ENCODE data around the gene SLA2. TPM values are rescaled to one million over a fixed set of nuclear protein-coding genes. Genes with fewer than 3 reads are reported as not detected.

The SLA2 gene
- total RNA-seq, 1 experiment from 2014 or later = 0.51 TPM

DNA sequence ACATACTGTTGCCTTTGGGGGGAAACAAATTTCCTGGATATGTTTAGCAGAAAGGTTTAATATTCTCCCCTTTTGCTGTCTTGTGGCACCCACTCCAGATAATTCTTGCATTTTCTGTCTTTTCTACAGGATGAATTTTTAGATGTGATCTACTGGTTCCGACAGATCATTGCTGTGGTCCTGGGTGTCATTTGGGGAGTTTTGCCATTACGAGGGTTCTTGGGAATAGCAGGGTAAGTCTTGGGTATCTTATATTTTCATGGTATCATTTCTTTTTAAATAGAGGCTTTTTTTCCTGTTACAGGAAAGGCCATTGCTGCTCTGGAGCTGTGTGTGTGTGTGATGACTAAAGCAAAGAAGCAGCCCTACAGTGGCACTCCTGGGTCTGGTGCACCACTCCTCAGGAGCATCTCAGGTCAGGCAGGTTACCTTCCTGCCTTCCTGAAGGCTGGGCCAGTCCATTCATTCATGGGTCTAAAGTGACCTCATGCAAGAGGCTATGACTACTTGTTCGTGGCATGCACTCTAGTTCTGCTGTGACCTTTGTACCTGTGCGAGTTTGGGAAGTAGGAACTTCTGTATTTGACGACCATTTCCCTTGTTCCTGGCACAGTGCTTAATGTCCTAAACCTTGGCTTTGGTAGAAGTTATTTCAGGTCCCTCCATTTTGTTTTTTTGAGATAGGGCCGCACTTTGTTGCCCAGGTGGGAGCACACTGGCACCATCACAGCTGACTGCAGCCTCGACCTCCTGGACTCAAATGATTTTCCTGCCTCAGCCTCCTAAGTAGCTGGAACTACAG lies 38.2 kb downstream of the SLA2 start:
- H2AFZ ChIP-seq (ENCODE audit: low read length) = no peak overlapping the region
- H3K4me3 ChIP-seq (ENCODE audit: low read length) = peak overlapping the region; percentile 96
- BruUV-seq (replicated peaks) = no TSS peak
- H3K27me3 ChIP-seq (ENCODE audit: low read length) = no peaks in the 10 kb centered on the region
- H4K20me1 ChIP-seq (ENCODE audit: low read length) = peaks cover 13% of the 10 kb centered on the region
- no peaks in the 10 kb centered on the region for H3F3A ChIP-seq (ENCODE audit: low read length, unreplicated experiment)
- POLR2A ChIA-PET (ENCODE audit: unreplicated experiment) = interaction anchor here (0.7 kb wide), 1 partner anchor 25 kb away, joined by 4 read pairs; no protein-coding TSS in a partner anchor
- no peaks in the 10 kb centered on the region for H3K9me2 ChIP-seq (replicated peaks; ENCODE audit: low read length)
- intact Hi-C loops (cut with micrococcal nuclease) = loop anchor here (10.0 kb wide), 1 partner anchor 257 kb away; a partner anchor contains a TSS
- CTCF ChIA-PET = no interaction called here
- H3K4me2 ChIP-seq (ENCODE audit: low read length) = peak overlapping the region; percentile 91
- H3K36me3 ChIP-seq (ENCODE audit: low read depth, low read length) = peaks cover 42% of the 10 kb centered on the region
- no peaks in the 10 kb centered on the region for H3K9me3 ChIP-seq (ENCODE audit: low read length)
- DNase-seq (peak; percentile 58), ATAC-seq (no peak)
- TF ChIP-seq CTCF (conservative IDR thresholded peaks at IDR 0.05; ENCODE audit: low read depth, low read length) (no peak), EZH2phosphoT487 (IDR thresholded peaks at IDR 0.05; ENCODE audit: borderline replicate concordance, low read length) (no peak), EZH2 (IDR thresholded peaks at IDR 0.05; ENCODE audit: low read length, unreplicated experiment) (no peak)
- H3K9ac ChIP-seq (ENCODE audit: low read length) = peak overlapping the region; percentile 97; the same call in 1 of the 2 replicates
- peaks cover 40% of the 10 kb centered on the region for H3K79me2 ChIP-seq (ENCODE audit: low read length)
- peaks cover 17% of the 10 kb centered on the region for H3K4me1 ChIP-seq (ENCODE audit: insufficient read depth, low read length)
- H3K27ac ChIP-seq (ENCODE audit: low read length) = peak overlapping the region; percentile 35

- H3K4me3 ChIP-seq (ENCODE audit: low read length) = peak overlapping the region; percentile 96
- peak overlapping the region; percentile 38 for H3K27ac ChIP-seq (ENCODE audit: low read length)
- H4K20me1 ChIP-seq (ENCODE audit: low read length) = peaks cover 13% of the 10 kb centered on the region
- peak overlapping the region; percentile 75 for H2AFZ ChIP-seq (ENCODE audit: low read length)
- H3K9me2 ChIP-seq (replicated peaks; ENCODE audit: low read length) = no peaks in the 10 kb centered on the region
- H3K4me1 ChIP-seq (ENCODE audit: insufficient read depth, low read length) = peaks cover 17% of the 10 kb centered on the region
- intact Hi-C loops (cut with micrococcal nuclease) = loop anchor here (10.0 kb wide), 1 partner anchor 258 kb away; a partner anchor contains a TSS
- BruUV-seq (replicated peaks) = TSS peak; percentile 62
- peak overlapping the region; percentile 91 for H3K4me2 ChIP-seq (ENCODE audit: low read length)
- ChIA-PET POLR2A (ENCODE audit: unreplicated experiment) (interaction anchor here (0.5 to 0.7 kb wide), 3 partner anchors 115 to 433 kb away, joined by 3 to 4 read pairs (median 3); no protein-coding TSS in a partner anchor), CTCF (interaction anchor here (0.5 to 1.1 kb wide), 7 partner anchors 9 to 148 kb away, joined by 3 to 12 read pairs (median 3); no protein-coding TSS in a partner anchor)
- H3K9ac ChIP-seq (ENCODE audit: low read length) = peak overlapping the region; percentile 97
- TF ChIP-seq EZH2 (IDR thresholded peaks at IDR 0.05; ENCODE audit: low read length, unreplicated experiment) = no peak
- TF ChIP-seq CTCF (conservative IDR thresholded peaks at IDR 0.05; ENCODE audit: low read depth, low read length) = no peak
- no peak for TF ChIP-seq EZH2phosphoT487 (IDR thresholded peaks at IDR 0.05; ENCODE audit: borderline replicate concordance, low read length)
- peaks cover 40% of the 10 kb centered on the region for H3K79me2 ChIP-seq (ENCODE audit: low read length)
- no peaks in the 10 kb centered on the region for H3K9me3 ChIP-seq (ENCODE audit: low read length)
- no peaks in the 10 kb centered on the region for H3F3A ChIP-seq (ENCODE audit: low read length, unreplicated experiment)
- H3K27me3 ChIP-seq (ENCODE audit: low read length) = no peaks in the 10 kb centered on the region
- H3K36me3 ChIP-seq (ENCODE audit: low read depth, low read length) = peaks cover 30% of the 10 kb centered on the region
- ATAC-seq (no peak), DNase-seq (peak; percentile 32)
Observed at GRCh38 chr20:36606158-36607066, 39.6 kb downstream of the SLA2 start.
